ENCODE measurements around the gene DFFA.
"Not testable (repeated sequence)": the region's sequence is repeated elsewhere in the genome, so short reads cannot be mapped to it uniquely, and the experiment has no call there.

Gene DFFA

DNA sequence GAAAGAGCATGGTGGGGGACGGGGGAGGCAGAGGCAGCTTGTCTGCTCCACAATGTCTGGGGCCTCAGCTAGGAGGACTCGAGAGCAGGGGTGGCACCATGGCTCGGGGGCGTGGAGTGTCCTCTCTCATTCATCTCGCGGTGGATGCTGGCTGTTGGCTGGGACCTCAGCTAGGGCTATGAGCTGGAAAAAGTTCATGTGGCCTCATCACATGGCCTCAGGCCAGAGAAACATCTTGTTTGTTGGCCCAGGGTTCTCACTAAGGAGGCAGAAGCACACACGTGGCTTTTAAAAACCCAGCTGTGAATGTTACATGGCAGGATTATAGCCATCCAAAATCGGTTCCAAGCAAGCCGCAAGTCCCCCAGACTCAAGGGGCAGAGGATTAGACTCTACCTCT is 48.3 kb downstream of the DFFA start:
- no CpG with 5 or more reads among the region's 9 CpGs for WGBS (ENCODE audit: extremely low coverage, insufficient coverage, insufficient read length)
- H3K9ac ChIP-seq (ENCODE audit: low read length): no peak overlapping the region
- H2AK5ac ChIP-seq (ENCODE audit: low read length): no peak overlapping the region
- H3K18ac ChIP-seq (ENCODE audit: low read length): no peak overlapping the region
- H2BK5ac ChIP-seq (ENCODE audit: low read depth, low read length, poor library complexity): no peak overlapping the region
- H4K12ac ChIP-seq (ENCODE audit: low read depth, low read length): no peak overlapping the region
- no peak overlapping the region for H4K91ac ChIP-seq (ENCODE audit: low read depth, low read length)
- H2AFZ ChIP-seq (ENCODE audit: insufficient read depth, low read length, poor library complexity): no peak overlapping the region
- H3K4me3 ChIP-seq (ENCODE audit: low read depth, low read length): no peak overlapping the region
- H3K4me1 ChIP-seq (ENCODE audit: control insufficient read depth in 1 of 2, insufficient read depth in 2 of 2, low read length in 2 of 2): no peaks in the 10 kb centered on the region
- peaks cover 2% of the 10 kb centered on the region for H3K9me3 ChIP-seq (ENCODE audit: insufficient read depth, low read depth, low read length)
- no peak overlapping the region for H3K27ac ChIP-seq (ENCODE audit: low read depth, low read length)
- no peak overlapping the region for H2BK12ac ChIP-seq (ENCODE audit: low read length)
- H2BK120ac ChIP-seq (ENCODE audit: insufficient read depth, low read length, poor library complexity): no peak overlapping the region
- H3K79me1 ChIP-seq (ENCODE audit: low read length): no peaks in the 10 kb centered on the region
- H3K14ac ChIP-seq (ENCODE audit: low read length): no peak overlapping the region
- H3K79me2 ChIP-seq (ENCODE audit: control insufficient read depth, insufficient read depth, low read length, poor library complexity): no peaks in the 10 kb centered on the region
- no peak for DNase-seq
- H3K23ac ChIP-seq (ENCODE audit: low read length): no peak overlapping the region
- no peak overlapping the region for H3K4me2 ChIP-seq (ENCODE audit: low read length)
- H3K27me3 ChIP-seq (ENCODE audit: insufficient read depth, low read length): no peaks in the 10 kb centered on the region
- H3K4ac ChIP-seq (ENCODE audit: low read depth, low read length): no peak overlapping the region
- no peak overlapping the region for H4K8ac ChIP-seq (ENCODE audit: low read depth, low read length)
- H3K36me3 ChIP-seq (ENCODE audit: control insufficient read depth in 1 of 2, insufficient read depth in 2 of 2, low read length in 2 of 2): peaks cover 12 to 19% of the 10 kb centered on the region in 2 experiments

DNA sequence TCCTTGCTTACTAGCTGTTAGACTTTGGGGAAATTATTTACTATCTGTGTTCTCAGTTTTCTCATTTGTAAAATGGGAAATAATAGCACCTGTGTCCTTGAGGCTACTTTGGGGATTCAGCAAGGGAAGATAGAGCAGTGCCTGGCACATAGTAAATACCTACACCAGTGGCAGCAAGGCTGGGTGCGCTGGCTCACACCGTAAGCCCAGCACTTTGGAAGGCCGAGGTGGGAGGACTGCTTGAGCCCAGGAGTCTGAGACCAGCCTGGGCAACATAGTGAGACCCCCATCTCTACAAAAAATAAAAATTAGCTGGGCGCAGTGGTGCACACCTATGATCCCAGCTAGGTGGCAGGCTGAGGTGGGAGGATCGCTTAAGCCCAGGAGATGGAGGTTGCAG is 50.7 kb downstream of the DFFA start:
- no peaks in the 10 kb centered on the region for H3K79me1 ChIP-seq (ENCODE audit: low read length)
- H3K9ac ChIP-seq (ENCODE audit: low read length): no peak overlapping the region
- no peak for DNase-seq
- H4K91ac ChIP-seq (ENCODE audit: low read depth, low read length): no peak overlapping the region
- no peak overlapping the region for H3K4ac ChIP-seq (ENCODE audit: low read depth, low read length)
- H3K79me2 ChIP-seq (ENCODE audit: control insufficient read depth, insufficient read depth, low read length, poor library complexity): no peaks in the 10 kb centered on the region
- no peak overlapping the region for H2BK12ac ChIP-seq (ENCODE audit: low read length)
- no peak overlapping the region for H2BK5ac ChIP-seq (ENCODE audit: low read depth, low read length, poor library complexity)
- no peak overlapping the region for H4K8ac ChIP-seq (ENCODE audit: low read depth, low read length)
- no peak overlapping the region for H4K12ac ChIP-seq (ENCODE audit: low read depth, low read length)
- H3K27me3 ChIP-seq (ENCODE audit: insufficient read depth, low read length): no peaks in the 10 kb centered on the region
- peaks cover 2% of the 10 kb centered on the region for H3K9me3 ChIP-seq (ENCODE audit: insufficient read depth, low read depth, low read length)
- H3K4me1 ChIP-seq (ENCODE audit: control insufficient read depth in 1 of 2, insufficient read depth in 2 of 2, low read length in 2 of 2): no peaks in the 10 kb centered on the region
- no peak overlapping the region for H3K14ac ChIP-seq (ENCODE audit: low read length)
- WGBS (ENCODE audit: extremely low coverage, insufficient coverage, insufficient read length): no CpG with 5 or more reads among the region's 5 CpGs
- H2AFZ ChIP-seq (ENCODE audit: insufficient read depth, low read length, poor library complexity): no peak overlapping the region
- peaks cover 23 to 35% of the 10 kb centered on the region in 2 experiments for H3K36me3 ChIP-seq (ENCODE audit: control insufficient read depth in 1 of 2, insufficient read depth in 2 of 2, low read length in 2 of 2)
- no peak overlapping the region for H3K4me2 ChIP-seq (ENCODE audit: low read length)
- no peak overlapping the region for H3K23ac ChIP-seq (ENCODE audit: low read length)
- no peak overlapping the region for H3K4me3 ChIP-seq (ENCODE audit: low read depth, low read length)
- no peak overlapping the region for H2BK120ac ChIP-seq (ENCODE audit: insufficient read depth, low read length, poor library complexity)
- no peak overlapping the region for H3K18ac ChIP-seq (ENCODE audit: low read length)
- H2AK5ac ChIP-seq (ENCODE audit: low read length): no peak overlapping the region
- no peak overlapping the region for H3K27ac ChIP-seq (ENCODE audit: low read depth, low read length)

DNA sequence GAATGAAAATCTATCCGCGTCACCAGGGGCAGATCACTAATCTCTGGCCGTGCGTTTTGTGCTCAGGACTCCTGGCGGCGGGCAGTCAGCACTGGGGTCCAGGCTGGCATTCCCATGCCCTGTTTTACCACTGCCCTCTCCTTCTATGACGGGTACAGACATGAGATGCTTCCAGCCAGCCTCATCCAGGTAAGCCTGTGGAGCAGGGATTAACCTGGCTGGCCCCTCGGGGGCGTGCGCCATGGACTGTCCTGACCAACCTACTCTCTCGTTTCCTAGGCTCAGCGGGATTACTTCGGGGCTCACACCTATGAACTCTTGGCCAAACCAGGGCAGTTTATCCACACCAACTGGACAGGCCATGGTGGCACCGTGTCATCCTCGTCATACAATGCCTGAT is 53.0 kb downstream of the DFFA start:
- Histone ChIP-seq H4K91ac (ENCODE audit: low read depth, low read length) (no peak overlapping the region), H2BK5ac (ENCODE audit: low read depth, low read length, poor library complexity) (no peak overlapping the region), H4K12ac (ENCODE audit: low read depth, low read length) (no peak overlapping the region), H3K4me1 (ENCODE audit: control insufficient read depth in 1 of 2, insufficient read depth in 2 of 2, low read length in 2 of 2) (peaks cover 5% of the 10 kb centered on the region in 2 experiments), H2BK12ac (ENCODE audit: low read length) (no peak overlapping the region), H3K9me3 (ENCODE audit: insufficient read depth, low read depth, low read length) (peaks cover 2% of the 10 kb centered on the region), H3K79me2 (ENCODE audit: control insufficient read depth, insufficient read depth, low read length, poor library complexity) (no peaks in the 10 kb centered on the region), H3K36me3 (ENCODE audit: control insufficient read depth in 1 of 2, insufficient read depth in 2 of 2, low read length in 2 of 2) (peaks cover 28 to 50% of the 10 kb centered on the region in 2 experiments), H3K27me3 (ENCODE audit: insufficient read depth, low read length) (no peaks in the 10 kb centered on the region), H2BK120ac (ENCODE audit: insufficient read depth, low read length, poor library complexity) (no peak overlapping the region), H3K4me3 (ENCODE audit: low read depth, low read length) (no peak overlapping the region), H2AFZ (ENCODE audit: insufficient read depth, low read length, poor library complexity) (no peak overlapping the region), H3K23ac (ENCODE audit: low read length) (no peak overlapping the region), H4K8ac (ENCODE audit: low read depth, low read length) (no peak overlapping the region), H3K4me2 (ENCODE audit: low read length) (no peak overlapping the region), H3K9ac (ENCODE audit: low read length) (no peak overlapping the region), H3K27ac (ENCODE audit: low read depth, low read length) (no peak overlapping the region), H3K14ac (ENCODE audit: low read length) (no peak overlapping the region), H3K79me1 (ENCODE audit: low read length) (no peaks in the 10 kb centered on the region), H3K4ac (ENCODE audit: low read depth, low read length) (no peak overlapping the region), H3K18ac (ENCODE audit: low read length) (no peak overlapping the region), H2AK5ac (ENCODE audit: low read length) (no peak overlapping the region)
- no peak for DNase-seq
- no CpG with 5 or more reads among the region's 15 CpGs for WGBS (ENCODE audit: extremely low coverage, insufficient coverage, insufficient read length)

DNA sequence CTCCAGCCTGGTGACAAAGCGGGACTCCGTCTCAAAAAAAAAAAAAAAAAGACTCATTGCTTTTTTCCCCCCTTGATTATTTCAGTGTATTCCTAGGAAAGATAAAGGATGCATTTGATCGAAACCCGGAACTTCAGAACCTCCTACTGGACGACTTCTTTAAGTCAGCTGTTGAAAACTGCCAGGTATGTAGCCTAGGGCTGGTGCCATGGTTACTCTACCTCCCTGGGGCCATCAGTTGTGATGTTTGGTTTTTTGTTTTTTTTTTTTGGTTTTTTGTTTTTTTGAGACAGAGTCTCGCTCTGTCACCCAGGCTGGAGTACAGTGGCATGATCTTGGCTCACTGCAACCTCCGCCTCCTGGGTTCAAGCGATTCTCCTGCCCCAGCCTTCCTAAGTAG is 53.6 kb downstream of the DFFA start:
- not testable (repeated sequence) for H2BK5ac ChIP-seq (ENCODE audit: low read depth, low read length, poor library complexity); H4K8ac ChIP-seq (ENCODE audit: low read depth, low read length); H3K27ac ChIP-seq (ENCODE audit: low read depth, low read length); H3K79me1 ChIP-seq (ENCODE audit: low read length); H3K4me2 ChIP-seq (ENCODE audit: low read length); H3K79me2 ChIP-seq (ENCODE audit: control insufficient read depth, insufficient read depth, low read length, poor library complexity); H3K4ac ChIP-seq (ENCODE audit: low read depth, low read length); H3K18ac ChIP-seq (ENCODE audit: low read length); H3K9me3 ChIP-seq (ENCODE audit: insufficient read depth, low read depth, low read length); H2AK5ac ChIP-seq (ENCODE audit: low read length); H3K14ac ChIP-seq (ENCODE audit: low read length); H2BK12ac ChIP-seq (ENCODE audit: low read length); H3K23ac ChIP-seq (ENCODE audit: low read length); H4K12ac ChIP-seq (ENCODE audit: low read depth, low read length); H2AFZ ChIP-seq (ENCODE audit: insufficient read depth, low read length, poor library complexity); H3K27me3 ChIP-seq (ENCODE audit: insufficient read depth, low read length); H3K9ac ChIP-seq (ENCODE audit: low read length); H4K91ac ChIP-seq (ENCODE audit: low read depth, low read length); H2BK120ac ChIP-seq (ENCODE audit: insufficient read depth, low read length, poor library complexity); H3K4me3 ChIP-seq (ENCODE audit: low read depth, low read length); H3K4me1 ChIP-seq (ENCODE audit: control insufficient read depth in 1 of 2, insufficient read depth in 2 of 2, low read length in 2 of 2)
- DNase-seq: peak; percentile 68 to 91
- no CpG with 5 or more reads among the region's 8 CpGs for WGBS (ENCODE audit: extremely low coverage, insufficient coverage, insufficient read length)
- peaks cover 30 to 52% of the 10 kb centered on the region in 2 experiments for H3K36me3 ChIP-seq (ENCODE audit: control insufficient read depth in 1 of 2, insufficient read depth in 2 of 2, low read length in 2 of 2)
